HG03280 (cell line): ENCODE measurements around the gene MACC1.

ENCODE experiments used
- ATAC-seq: cut with Tn5 transposase; IDR thresholded peaks from one replicate; pipeline ENCODE4 v1.9.1; 2021; ENCODE audit warnings: mild to moderate bottlenecking, moderate library complexity; ENCODE audit not compliant: unreplicated experiment

MACC1 gene

DNA sequence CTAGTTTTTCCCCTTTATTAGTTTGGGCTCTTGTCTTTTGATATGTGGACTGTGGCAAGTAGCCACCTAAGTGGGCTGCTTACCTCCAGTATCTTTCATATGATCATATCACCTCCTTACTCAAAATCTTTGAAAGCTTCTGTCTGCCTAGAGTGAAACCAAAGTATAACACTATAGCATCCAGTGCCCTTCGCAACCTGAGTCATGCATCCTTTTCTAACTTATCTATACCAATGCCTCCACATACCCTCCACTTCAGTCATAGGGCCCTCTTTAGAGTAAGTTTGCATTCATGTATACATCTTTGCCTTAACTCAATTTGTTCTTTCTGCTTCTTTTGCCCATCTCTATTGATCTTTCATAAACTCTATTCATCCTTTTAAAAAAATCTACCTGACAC, 15.7 kb upstream of the MACC1 start:
- ATAC-seq: no peak

DNA sequence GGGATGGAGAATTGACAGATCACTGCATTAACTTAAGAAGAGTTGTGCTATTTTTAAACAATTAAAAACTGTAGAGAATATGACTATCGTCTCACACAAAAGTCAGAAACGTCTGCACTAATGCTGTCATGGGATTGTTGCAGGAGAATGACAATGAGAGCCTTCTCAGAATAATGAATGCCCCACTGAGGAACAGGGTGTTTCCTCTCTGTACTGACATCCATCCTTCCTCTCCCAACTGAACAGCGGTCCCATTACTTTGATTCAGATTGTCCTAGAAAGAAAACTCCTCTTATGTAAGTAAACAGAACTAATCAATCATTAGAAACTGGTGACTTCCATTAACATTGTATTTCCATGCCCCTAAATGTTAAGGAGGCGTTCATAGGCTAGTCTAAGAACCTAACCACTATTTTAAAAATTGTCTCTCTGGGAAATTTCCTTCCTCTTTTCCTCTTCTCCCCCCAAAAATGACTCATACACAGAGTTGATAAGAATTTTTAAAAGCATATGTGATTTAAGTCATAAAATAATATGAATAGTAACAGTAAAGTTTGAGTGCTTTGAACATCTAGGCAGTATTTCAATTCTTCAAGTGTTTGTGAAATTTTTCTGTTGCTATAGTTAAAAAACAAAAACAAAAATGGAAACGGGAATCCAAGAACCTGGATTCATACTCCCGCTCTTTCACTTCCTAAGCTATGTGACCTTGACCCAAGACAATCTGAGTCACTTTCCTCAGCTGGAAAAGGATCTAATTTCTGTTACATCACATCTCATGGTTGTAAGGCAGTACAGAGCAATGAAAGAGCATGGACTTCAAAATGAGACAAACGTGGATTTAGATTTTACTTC, 12.7 kb upstream of the MACC1 start:
- no peak for ATAC-seq

DNA sequence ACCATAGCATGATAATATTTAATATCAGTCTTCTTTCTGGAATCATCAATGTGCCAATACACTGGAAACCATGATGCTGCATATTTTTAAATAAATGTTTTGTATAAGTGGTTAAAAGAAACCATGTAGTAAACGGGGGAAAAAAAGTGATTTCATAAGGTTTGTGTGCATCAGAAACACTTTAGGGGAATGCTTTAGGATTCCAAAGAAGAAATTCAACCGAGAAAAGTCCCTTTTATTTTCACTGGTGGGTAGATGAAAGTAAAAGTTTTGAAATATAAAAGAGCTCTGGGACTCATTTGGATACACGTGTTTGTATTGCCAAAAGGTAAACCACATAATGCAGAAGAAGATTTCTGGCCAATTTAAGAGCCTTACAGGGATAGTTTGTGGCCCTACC, 11.9 kb upstream of the MACC1 start:
- ATAC-seq: no peak

DNA sequence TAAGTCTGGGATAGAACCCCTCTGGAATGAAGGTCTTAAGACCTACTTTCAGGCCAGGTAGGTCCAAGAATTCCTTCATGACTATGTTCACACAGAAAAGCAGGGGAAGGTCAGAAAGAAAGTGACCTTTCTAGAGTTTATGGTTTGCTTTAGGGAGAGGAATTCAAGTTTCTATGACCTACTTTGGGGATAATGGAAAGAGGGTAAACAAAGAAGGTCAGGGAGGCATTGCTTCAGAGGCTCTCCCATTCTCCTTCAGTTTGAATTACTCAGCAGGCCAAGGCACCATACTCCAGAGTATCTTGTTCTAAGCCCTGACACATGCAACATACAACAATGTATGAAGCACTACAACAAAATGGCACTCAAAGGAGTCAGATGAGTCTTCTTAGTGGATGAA, 11.5 kb upstream of the MACC1 start:
- ATAC-seq: no peak

DNA sequence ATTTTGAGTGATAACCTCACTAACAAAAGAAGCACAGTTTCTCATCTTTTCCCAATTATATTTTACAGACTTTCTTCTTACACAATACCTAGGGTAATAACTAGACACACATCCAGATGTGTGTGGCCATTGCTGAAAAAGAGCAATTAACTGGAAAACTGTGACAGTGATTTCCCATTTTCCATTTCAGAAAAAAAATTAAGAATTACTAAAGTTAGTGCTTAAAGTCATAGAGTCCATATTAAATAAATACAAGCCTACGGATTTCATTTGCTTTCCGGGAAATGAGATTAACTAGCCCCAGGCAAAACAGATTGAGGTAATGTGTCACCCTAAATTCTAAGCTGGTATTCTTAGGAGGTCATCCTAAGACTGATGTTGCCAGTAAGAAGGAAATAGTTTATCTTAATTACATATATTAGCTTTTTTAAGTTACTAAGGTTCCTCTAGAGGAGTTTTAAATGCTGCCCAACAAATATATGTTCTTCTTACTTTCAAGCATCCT, 10.2 kb upstream of the MACC1 start:
- ATAC-seq: no peak

DNA sequence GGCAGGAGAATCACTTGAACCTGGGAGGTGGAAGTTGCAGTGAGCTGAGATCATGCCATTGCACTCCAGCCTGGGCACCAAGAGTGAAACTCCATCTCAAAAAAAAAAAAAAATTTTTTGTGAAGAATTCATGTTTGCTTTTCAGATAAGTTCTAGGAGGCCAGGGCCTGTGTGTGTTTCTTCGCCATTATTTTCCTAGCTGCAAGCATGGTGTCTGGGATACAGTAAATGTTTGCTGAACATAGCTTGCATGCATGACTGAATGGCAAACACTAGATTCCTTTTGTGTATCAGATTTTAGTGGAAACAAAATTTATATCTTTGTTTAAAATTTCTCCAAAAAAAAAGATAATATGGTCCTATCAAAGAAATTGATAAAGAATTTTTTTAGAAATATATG, 9.7 kb upstream of the MACC1 start:
- no peak for ATAC-seq

DNA sequence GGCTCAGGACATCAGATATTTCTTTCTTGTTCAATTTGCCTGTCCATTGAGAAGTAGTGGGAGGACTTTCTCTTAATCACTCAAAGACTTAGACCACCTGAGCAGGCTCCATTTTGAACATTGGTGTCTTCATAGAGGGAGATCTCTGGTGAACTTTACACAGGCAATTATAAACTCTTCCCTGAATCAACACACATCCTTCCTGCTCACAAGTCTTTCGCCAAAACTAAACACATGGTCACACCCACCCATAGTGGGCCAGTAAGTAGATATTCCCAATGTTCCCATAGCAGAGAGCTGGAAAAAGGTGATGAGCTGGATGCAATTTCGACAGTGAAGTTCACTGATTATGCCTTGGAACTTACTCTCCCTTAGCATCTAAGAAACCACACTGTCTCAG, 8.2 kb upstream of the MACC1 start:
- no peak for ATAC-seq

DNA sequence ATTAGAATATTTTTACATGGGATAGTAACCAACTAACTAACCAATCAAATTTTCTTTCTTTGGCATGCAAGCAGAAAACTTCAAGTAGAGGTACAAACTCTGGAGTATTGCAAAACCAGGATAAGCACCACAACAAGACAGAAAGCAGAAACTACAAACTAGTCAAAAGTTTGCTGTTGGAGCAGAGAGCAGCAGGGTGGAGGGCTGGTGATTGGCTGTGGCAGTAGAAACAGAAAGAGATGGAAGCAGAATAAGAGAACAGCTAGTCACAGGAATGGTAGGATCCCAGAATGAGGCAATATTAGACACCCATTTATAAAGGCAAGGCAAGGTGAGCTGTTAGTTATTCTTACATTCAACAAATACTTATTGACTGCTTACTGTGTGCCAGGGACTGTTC, 6.8 kb upstream of the MACC1 start:
- no peak for ATAC-seq

DNA sequence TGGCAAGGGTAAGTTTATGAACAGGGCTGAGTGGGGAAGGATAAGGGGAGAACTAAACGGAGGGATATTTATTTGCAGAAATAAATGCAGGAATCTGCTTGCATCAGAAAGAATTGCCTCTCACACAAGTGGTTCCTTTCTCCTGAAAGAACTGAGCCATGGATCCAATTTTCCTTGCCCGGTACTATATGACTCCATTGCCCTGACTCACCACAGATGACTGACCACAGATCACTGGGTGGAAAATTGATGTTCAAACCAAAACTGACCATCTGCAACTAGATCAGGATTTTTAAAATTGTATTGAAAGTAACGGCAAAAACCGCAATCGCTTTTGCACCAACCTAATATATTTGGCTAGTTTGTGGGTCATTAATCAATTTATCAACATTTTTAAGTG, 6.2 kb upstream of the MACC1 start:
- no peak for ATAC-seq

DNA sequence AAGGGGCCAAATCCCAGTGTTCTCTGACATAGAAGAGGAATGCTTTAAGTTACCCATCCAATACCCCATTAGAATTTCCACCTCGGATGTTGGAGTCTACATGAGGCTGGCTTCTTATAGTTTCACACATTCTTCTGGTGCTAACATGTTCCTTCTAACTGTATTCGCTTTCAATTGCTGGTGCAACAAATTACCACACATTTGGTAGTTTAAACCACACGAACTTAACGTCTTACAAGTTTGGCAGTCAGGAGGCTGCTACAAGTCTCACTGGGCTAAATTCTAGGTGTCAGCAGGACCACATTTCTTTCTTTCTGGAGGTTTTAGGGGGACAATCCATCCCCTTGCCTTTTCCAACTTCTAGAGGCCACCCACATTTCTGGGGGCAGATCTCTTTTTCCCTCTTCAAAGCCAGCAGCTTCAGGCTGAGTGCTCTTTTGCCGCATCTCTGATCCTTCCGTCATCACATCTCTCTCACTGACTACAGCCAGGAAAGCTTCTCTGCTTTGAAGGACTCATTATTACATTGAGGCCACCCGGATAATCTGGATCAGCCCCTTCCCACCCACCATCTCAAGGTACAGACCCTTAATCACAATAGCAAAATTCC, 5.1 kb upstream of the MACC1 start:
- ATAC-seq: no peak

DNA sequence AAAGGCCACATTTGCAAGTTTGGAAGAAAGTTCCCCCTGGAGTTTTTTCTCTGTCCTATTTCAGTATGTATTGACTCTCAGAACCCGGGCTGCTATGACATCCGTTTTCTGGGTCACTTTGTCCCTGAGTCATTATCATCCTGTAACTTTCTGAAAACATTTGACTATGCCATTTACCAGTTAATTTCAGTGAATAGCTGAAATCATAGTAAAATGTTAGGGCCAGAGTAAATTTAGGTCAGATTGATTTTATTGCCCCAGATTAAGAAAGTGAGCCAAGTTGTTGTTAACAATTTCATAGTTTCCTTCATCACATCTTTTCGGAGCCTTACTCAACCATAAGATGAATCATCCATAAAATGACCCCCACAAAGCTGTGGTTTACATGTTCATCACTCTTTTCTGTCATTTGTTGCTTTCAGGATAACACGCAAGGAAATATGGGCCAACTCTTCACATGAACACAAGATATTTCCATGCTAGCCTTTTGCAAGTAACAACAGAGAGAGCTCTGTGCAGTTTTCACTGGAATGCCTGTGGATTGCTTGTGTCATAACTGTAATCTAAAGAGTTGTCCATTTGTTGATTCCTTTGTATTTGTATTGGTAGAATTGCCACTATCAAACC, 3.9 kb upstream of the MACC1 start:
- ATAC-seq: no peak

DNA sequence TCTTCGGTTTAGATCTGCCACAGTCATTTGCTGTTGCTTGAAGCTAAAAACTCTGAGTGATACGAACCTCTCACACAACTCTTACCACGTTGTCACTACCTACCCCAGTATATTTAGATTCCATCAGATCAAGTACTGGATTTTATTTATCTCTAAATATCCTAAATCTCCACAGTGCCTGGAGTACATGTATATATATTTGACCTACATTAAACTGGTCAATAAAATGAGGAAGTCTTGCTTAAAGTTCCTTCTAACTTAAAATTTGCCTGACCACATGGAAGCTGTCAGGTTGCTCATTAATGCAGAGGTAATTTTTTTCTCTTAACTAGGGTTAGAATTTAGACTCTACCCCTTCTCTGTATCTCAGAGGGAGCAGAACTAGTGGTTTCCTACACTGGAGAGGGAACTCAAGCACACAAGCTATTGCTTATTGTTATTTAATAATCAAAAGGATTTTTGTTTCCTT, 3.1 kb upstream of the MACC1 start:
- ATAC-seq: peak; percentile 3

DNA sequence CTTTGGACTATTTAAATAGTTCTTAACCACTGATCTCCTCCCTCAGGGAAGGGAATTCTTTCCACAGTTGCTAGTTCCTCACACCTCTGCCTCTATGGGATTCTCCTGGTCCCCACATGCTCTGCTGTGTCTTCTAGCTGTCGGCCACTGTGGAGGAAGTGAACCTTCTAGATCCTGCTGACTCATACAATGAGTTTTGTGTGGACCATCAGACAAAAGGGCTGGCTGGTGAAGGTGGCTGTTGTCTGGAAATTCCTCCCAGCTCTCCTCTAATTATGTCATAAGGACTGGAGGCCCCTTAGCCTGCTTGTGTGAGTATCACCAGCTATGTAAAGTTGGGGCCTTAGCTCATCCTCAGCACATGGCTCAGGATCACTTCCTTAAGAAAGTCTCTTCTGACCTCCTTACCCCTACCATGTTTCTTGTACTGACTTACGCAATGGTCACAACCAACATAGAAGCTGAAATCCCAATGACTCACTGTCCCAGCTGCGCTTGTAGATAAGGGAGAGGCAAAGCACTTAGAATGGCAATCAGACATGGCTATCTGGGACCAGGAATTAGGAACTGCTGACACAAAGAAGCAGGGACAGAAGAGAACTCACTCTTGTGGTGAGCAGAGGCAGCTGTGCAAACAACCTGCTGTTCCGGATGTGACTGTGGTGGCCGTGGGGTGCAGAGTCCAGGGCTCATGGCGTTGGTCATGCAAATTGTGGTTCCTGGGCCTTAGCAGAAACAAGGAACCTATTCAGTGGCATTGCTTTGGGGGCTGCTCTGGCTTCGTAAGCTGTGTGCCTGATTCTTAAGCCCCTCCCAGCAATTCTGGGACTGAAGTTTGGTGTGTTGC, 2.5 kb upstream of the MACC1 start:
- ATAC-seq: peak; percentile 77

DNA sequence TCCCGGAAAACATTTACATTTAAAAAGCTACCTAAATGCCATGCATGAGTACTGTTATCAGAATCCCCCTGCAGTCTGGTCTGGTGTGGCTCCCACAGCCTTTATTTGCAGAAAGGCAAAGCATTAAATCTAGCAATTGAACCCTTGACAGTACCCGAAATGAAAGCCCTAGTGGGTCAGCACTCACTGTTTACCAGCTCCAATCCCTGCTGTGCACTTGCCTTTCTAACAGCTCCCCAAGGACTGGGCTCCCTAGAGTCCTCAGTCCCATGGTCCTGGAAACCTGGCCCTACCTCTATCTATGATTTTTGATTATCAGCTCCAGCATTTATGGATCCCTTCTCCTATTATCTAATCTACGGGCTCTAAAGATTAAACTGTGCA, 1.9 kb upstream of the MACC1 start:
- ATAC-seq: no peak

DNA sequence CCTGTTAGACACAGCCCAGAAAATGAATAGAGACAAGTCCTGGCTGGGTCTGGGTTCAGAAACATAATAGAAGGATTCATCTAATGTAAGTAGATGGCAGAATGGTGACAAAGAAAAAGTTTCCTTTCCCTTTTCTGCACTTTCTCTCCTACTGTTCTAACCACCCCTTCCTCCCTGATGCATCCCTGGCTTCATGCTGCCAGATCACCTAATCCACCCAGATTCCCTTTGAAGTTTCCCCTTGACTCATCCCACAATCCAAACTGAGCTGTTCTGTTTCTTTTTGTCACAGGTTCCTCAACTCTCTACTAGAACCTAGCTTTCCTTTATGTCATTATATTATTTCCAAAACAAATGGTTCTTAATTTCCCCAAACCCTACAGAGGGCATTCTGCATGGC, 1.1 kb upstream of the MACC1 start:
- no peak for ATAC-seq

DNA sequence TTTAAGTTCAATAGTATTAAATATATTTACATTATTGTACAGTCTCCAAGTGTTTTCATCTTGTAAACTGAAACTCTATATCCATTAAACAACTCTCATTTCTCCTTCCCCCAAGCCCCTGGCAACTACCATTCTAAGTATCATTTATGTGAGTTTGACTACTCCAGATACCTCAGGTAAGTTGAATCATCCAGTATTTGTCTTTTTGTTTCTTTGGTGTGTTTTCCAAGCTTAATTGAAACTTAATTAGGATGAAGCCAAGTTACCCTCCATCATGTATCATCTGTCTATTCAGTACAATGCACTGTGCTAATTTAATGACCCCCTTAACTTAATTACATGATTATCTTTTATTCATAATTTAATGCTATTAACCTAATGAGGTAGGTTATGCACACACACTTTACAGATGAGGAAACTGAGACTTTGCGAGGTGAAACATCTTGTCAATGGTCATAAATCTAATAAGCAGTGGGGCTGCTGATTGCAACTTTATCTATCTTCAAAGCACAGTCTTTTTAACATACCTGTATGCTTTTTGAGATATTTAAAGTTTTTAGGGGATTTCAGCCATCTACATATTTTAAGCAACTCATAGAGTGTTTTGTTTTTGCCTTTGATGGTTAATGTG, 663 bp downstream of the MACC1 start:
- no peak for ATAC-seq

DNA sequence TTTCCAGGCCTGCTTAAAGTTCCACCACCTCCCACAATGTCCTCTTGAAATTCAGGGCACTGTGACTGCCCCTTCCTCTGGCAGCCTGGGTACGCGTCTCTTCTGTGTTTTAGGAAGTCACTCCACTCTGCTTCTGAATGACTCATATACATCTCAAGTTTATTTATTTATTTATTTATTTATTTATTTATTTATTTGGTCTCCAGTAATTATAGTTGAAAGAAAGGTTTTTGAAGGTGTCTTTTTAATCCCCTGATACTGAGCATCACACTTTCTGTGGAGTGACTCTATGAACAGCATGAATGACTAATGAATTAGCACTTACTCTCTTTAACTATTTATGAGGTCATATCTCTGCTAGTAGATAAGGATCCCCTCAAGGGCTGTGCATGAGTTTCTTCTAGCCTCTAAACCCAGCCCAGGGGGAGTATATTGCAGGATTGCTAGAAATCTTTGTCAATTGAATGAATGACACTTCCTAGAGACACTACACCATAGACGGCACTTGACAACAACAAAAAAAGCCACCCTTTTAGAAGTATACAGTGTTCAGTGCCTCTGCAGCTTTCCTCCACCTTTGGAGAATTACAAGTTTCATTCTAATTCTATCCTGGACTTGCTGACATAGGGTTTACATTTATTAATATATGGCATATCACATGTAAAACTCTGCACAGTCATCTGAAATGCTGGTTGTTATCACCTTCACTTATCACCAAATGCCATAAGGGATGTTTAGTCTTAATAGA, 2.1 kb downstream of the MACC1 start:
- ATAC-seq: no peak

DNA sequence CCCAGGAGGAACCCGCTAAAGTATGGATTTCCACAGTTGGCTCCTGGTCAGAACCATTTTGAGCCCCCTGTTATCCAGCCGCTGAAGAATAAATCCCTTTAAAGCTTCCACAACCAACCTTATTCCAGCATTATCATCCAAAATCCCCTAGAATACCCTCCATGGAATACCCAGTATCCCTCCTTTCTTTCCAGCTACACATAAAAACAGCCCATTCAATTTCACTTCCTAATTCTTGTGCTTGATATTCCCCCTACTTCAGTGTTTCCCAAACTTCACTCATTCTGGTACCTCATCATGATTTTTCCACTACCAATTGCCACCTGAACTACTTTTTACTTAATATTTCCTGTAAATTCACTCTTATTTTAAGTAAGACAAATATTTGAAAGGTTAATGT, 3.1 kb downstream of the MACC1 start:
- ATAC-seq: no peak

DNA sequence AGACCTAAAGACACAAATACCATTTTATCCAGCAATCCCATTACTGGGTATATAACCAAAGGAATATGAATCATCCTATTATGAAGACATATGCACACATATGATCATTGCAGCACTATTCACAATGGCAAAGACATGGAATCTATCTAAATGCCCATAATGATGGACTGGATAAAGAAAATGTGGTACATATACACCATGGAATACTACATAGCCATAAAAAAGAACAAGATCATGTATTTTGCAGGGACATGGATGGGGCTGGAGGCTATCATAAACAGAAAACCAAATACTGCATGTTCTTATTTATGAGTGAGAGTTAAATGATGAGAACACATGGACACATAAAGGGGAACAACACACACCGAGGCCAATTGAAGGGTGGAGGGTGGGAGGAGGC, 3.8 kb downstream of the MACC1 start:
- ATAC-seq: no peak

DNA sequence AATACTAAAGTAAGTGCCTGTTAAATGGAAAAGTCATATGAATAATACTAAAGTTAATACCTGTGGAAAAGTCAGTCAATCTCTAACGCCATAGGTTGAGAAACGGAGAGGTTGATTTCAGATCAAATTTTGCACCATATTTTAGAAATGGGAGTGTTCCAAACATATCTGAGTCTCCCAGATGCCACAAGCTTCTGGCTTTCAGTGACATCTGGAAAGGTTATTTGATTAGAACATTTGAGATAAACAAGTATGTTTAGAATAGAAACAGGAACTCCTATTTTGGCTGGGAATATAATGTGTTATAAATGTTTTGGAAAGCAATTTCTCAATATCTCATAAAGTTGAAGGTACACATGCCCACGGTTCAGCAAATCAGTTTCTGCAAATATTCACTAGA, 5.8 kb downstream of the MACC1 start:
- ATAC-seq: no peak
